ENCODE measurements around the gene TOMM22.

TOMM22 gene

DNA sequence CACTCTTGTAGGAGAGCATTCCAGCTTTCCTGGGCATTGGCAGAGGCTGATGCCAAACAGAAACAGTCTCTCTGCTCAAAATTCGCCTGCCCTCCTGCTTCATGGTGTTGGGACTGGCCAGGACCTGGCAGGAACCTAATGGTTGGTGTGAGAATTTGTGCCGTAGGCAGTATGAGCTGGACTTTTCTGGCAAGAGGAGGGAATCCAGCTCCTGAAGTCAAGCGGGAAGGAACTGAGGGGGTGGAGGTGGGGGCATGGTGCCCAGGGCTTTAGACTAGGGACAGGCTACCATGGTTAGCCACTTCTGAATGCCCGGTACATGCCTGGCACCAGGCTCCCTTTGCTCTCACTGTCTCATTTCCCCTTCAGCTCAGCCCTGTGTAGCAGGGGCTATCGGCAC lies 6.9 kb upstream of the TOMM22 start:
- H3K36me3 ChIP-seq (ENCODE audit: control insufficient read depth in 2 of 2, insufficient read depth in 1 of 2, low read length in 2 of 2) = peaks cover 21 to 33% of the 10 kb centered on the region in 2 experiments; a peak in 2 of 3 replicates
- H3K9me3 ChIP-seq (ENCODE audit: control insufficient read depth, insufficient read depth, low read depth, low read length) = no peaks in the 10 kb centered on the region
- POLR2A ChIA-PET = interaction anchor here (0.6 to 1.0 kb wide), 3 partner anchors 11 to 1565 kb away, joined by 3 read pairs; no protein-coding TSS in a partner anchor
- TF ChIP-seq ZNF433 (tag by site-specific recombination; IDR thresholded peaks at IDR 0.05; ENCODE audit: low read depth) = no peak
- TF ChIP-seq ZNF354C (tag by site-specific recombination; IDR thresholded peaks at IDR 0.05; ENCODE audit: borderline replicate concordance, low read depth) = no peak
- TF ChIP-seq GLI2 (tag by site-specific recombination; IDR thresholded peaks at IDR 0.05; ENCODE audit: borderline replicate concordance, low read depth) = no peak
- TF ChIP-seq, protein P1, sequence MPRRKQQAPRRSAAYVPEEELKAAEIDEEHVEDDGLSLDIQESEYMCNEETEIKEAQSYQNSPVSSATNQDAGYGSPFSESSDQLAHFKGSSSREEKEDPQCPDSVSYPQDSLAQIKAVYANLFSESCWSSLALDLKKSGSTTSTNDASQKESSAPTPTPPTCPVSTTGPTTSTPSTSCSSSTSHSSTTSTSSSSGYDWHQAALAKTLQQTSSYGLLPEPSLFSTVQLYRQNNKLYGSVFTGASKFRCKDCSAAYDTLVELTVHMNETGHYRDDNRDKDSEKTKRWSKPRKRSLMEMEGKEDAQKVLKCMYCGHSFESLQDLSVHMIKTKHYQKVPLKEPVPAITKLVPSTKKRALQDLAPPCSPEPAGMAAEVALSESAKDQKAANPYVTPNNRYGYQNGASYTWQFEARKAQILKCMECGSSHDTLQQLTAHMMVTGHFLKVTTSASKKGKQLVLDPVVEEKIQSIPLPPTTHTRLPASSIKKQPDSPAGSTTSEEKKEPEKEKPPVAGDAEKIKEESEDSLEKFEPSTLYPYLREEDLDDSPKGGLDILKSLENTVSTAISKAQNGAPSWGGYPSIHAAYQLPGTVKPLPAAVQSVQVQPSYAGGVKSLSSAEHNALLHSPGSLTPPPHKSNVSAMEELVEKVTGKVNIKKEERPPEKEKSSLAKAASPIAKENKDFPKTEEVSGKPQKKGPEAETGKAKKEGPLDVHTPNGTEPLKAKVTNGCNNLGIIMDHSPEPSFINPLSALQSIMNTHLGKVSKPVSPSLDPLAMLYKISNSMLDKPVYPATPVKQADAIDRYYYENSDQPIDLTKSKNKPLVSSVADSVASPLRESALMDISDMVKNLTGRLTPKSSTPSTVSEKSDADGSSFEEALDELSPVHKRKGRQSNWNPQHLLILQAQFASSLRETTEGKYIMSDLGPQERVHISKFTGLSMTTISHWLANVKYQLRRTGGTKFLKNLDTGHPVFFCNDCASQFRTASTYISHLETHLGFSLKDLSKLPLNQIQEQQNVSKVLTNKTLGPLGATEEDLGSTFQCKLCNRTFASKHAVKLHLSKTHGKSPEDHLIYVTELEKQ (tag by site-specific recombination; IDR thresholded peaks at IDR 0.05; ENCODE audit: borderline replicate concordance) = no peak
- TF ChIP-seq ZNF391 (tag by site-specific recombination; IDR thresholded peaks at IDR 0.05; ENCODE audit: borderline replicate concordance, low read depth) = no peak
- TF ChIP-seq PBX3 (CRISPR knock-in tag; IDR thresholded peaks at IDR 0.05) = no peak
- no peak for TF ChIP-seq ZNF473 (tag by site-specific recombination; IDR thresholded peaks at IDR 0.05)
- no peak for TF ChIP-seq PRDM10 (tag by site-specific recombination; IDR thresholded peaks at IDR 0.05)
- TF ChIP-seq ZBTB1 (tag by site-specific recombination; IDR thresholded peaks at IDR 0.05) = no peak
- no peak for TF ChIP-seq ZNF558 (tag by site-specific recombination; IDR thresholded peaks at IDR 0.05)
- TF ChIP-seq, protein P2, sequence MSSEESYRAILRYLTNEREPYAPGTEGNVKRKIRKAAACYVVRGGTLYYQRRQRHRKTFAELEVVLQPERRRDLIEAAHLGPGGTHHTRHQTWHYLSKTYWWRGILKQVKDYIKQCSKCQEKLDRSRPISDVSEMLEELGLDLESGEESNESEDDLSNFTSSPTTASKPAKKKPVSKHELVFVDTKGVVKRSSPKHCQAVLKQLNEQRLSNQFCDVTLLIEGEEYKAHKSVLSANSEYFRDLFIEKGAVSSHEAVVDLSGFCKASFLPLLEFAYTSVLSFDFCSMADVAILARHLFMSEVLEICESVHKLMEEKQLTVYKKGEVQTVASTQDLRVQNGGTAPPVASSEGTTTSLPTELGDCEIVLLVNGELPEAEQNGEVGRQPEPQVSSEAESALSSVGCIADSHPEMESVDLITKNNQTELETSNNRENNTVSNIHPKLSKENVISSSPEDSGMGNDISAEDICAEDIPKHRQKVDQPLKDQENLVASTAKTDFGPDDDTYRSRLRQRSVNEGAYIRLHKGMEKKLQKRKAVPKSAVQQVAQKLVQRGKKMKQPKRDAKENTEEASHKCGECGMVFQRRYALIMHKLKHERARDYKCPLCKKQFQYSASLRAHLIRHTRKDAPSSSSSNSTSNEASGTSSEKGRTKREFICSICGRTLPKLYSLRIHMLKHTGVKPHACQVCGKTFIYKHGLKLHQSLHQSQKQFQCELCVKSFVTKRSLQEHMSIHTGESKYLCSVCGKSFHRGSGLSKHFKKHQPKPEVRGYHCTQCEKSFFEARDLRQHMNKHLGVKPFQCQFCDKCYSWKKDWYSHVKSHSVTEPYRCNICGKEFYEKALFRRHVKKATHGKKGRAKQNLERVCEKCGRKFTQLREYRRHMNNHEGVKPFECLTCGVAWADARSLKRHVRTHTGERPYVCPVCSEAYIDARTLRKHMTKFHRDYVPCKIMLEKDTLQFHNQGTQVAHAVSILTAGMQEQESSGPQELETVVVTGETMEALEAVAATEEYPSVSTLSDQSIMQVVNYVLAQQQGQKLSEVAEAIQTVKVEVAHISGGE (tag by site-specific recombination; conservative IDR thresholded peaks at IDR 0.05; ENCODE audit: low read depth) = no peak
- TF ChIP-seq KLF10 (tag by site-specific recombination; IDR thresholded peaks at IDR 0.05) = no peak
- no peak for TF ChIP-seq ZNF658 (tag by site-specific recombination; IDR thresholded peaks at IDR 0.05)
- TF ChIP-seq ZNF580 (tag by site-specific recombination; IDR thresholded peaks at IDR 0.05) = no peak
- no peaks in the 10 kb centered on the region for H3K4me1 ChIP-seq (ENCODE audit: control insufficient read depth, insufficient read depth, low read length)
- no peak overlapping the region for H3K4me3 ChIP-seq (ENCODE audit: low read depth, low read length)
- CTCF ChIA-PET = interaction anchor here (0.7 to 1.2 kb wide), 2 partner anchors 622 to 762 kb away, joined by 3 to 5 read pairs; no protein-coding TSS in a partner anchor
- no peak overlapping the region for H3K27ac ChIP-seq (ENCODE audit: extremely low read depth, low read depth, low read length)

Data from HEK293 (cell line).